Activated CD4-positive, alpha-beta T cell treated with anti-CD3 and anti-CD28 coated beads, Interleukin-2, Interleukin-6, amounts not matched to agents 100 ng/mL and 50 ng/mL, durations not matched to agents 16 hours and 8 hours (primary cell): ENCODE measurements around the gene KRT28.
"Not testable (repeated sequence)": the region's sequence is repeated elsewhere in the genome, so short reads cannot be mapped to it uniquely, and the experiment has no call there.

Experiments
- DNase-seq: peaks from one replicate; pipeline ENCODE4 v3.0.0-alpha.2; 2020

KRT28 gene

DNA sequence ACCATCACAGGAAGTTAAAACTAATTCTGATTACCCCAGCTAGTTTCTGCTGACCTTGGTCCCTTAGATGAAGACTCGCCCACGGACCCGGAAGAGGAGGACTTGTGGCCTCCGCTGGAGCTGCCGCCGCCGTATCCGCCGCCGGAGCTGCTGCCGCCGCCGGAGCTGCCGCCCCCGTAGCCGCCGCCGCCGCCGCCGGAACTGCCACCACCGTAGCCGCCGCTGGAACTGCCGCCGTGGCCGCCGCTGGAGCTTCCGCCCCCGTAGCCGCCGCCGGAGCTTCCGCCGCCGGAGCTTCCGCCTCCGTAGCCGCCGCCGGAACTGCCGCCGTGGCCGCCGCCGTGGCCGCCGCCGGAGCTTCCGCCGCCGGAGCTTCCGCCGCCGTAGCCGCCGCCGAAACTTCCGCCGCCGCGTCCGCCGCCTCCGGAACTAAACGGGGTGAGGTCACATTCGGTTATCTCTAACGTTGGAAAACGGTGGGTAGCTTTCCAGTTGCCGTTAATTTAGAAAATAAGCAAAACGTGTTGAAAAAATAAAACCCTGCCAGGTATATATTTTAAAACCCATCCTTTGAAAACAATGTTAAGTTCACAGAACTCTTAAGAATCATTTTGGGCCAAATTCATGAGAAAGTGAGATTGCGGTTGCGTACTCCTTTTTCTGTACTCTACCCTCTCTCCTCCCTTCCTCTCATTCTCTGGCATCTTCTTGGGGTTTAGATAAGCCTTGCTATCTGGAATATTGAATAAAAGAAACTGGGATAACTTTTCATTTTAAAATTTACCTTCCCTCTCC is 19.2 kb upstream of the KRT28 start:
- DNase-seq = peak; percentile 88

GRCh38 chr17:40818343-40818732 is 18.6 kb upstream of the KRT28 start:
- no peak for DNase-seq

DNA sequence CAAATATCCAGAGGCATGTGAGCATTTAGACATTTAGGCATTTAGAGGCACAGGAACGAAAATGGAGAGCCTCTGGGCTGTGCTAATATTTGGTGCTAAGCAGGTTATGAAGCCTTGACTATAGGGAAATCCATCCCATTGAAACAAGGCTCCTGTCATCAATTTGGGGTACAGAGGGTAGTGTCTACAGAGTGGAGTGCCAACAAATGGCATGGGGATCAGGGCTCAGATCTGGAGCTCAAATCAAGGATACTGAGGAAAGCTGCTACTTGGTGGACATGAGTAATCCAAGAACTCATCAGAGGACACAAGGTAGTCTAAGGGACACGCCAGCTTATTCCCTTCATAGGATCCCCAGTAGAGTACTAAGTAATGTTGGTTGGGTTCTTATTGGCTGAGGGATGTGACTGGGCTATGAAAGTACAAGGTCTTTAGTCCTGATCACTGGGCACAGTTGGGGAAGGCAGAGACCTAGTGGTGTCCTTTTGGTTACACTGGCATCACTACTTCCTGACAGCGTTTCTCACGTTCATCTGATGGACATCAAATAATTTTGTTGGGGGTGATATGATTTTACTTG is 17.4 kb upstream of the KRT28 start:
- DNase-seq = no peak

GRCh38 chr17:40816569-40816968 is 16.8 kb upstream of the KRT28 start:
- DNase-seq = no peak

DNA sequence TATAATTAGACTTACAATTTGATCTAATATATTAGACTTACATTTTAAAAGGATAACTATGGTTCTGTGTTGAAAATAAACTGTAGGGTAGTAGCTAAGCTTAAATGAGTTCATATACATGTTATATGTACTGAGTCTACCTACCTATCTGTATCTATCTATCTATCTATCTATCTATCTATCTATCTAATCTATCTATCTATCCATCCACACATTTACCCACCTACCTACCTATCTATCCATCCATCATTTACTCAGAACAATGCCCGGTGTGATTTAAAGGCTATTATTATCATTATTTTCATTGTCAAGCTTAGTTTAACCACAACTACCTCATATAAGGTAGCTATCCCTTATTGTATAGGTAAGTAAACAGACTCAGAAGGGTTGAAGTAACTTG is 15.6 kb upstream of the KRT28 start:
- DNase-seq = no peak

GRCh38 chr17:40814657-40815056 is 14.9 kb upstream of the KRT28 start:
- not testable (repeated sequence) for DNase-seq

- no peak for DNase-seq
Observed at GRCh38 chr17:40813804-40814203, 14.0 kb upstream of the KRT28 start.

DNA sequence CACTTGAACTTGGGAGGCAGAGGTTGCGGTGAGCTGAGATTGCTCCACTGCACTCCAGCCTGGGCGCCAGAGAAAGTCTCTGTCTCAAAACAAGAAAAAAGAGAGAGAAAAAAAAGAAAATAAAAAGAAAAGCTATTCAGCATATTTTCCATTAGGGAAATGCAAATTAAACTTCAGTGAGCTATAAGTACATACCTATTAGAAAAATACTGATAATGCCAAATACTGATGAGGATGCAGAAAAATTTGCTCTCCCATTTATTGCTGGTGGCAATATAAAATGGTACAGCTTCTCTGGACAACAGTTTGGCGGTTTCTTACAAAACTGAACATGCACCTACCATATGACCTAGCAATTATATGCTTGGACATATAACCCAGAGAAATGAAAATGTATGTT is 12.9 kb upstream of the KRT28 start:
- DNase-seq = no peak

DNA sequence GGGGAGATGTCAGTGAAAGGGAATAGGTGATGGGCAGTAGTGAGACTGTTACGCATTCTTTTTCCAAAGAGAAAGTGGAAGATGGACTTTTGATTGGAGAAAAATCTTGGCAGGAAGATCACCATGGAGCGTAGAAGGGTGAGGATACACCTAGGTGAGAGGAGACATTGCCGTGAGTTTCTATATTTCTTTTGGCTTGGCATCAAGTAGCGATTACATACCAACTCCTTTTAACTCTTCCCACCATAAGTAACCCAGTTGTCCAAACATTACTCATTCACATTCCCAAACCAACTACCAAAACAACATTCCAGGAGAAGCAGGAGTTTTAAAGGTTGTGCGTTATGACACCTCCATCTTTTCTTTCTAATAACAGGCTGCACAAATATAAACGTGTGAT is 10.7 kb upstream of the KRT28 start:
- no peak for DNase-seq

DNA sequence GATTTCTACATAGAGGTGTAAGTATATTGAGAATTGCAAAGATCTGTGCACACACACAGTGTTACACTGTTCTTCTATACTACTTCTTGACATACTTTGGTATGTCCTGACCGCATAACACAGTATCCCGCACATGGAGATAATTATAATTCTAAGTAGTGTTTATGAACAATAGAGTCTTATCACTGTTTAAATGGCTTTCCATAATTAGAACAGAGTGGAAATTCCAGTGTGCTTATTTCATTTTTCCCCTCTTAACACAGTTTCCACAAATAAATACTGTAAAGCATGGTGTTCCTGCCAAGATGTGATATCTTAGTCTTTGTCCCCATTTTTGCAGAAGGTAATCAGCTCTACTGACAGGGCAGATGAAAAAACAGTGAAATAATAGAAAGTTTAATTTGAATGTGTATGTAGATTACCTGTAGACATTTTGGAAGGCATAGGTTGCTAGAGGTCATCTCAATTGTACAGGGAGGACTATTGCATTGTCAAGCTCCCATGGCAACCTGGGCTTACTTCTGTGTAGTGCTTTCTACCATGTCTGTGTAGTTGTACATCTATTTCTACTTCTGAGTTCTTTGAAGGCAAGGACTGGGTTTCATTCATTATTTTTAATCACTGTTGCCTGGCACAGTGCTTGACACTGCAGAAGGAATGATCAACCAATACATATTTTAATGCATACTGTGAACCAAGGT is 10.1 kb upstream of the KRT28 start:
- no peak for DNase-seq

- DNase-seq = no peak
Observed at GRCh38 chr17:40806131-40806530, 6.4 kb upstream of the KRT28 start.

DNA sequence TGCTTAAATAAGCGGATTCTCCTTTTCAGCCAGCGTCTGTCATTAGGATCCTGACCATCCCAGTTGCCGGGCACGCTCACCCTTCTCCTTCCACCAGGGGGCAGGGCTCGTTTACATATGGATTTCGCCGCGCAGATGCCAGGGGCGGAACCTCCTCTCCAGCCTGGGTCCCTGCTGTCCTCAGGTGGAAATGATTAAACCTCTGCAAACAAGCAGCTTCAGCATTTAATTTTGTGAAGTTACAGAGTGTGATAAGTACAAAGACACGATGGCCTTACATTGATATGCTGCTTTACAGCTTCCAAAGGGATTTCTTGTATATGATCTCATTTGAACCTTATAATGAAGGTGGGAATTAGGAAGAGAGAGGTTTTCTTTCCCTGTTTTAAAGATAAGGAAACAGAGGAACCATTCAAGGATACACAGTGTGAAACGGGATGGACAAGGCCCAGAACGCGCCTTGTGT is 3.9 kb upstream of the KRT28 start:
- peak; percentile 81 for DNase-seq

DNA sequence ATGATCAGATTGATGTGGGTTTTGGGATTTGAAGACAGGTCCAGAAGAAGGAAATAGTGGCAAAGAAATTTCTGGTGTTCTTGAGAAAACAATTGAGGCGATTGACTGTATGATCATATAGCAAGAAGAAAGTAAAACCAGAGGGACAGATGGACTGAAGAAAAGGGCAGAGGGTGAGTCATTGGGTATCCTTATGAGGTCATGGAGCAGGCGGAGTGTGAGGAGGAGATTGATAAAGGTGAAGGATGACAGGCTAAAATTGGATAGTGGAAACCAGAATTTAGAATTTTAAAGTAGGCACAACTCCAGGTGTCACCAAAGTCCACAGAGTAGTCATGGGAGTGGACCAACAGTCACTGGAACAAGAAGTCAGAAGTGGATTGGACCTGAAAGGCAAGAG is 1.4 kb upstream of the KRT28 start:
- DNase-seq = no peak

- DNase-seq = no peak
Observed at GRCh38 chr17:40800381-40800780, 622 bp upstream of the KRT28 start.

- no peak for DNase-seq
Observed at GRCh38 chr17:40796846-40797245, 2.9 kb downstream of the KRT28 start.

DNA sequence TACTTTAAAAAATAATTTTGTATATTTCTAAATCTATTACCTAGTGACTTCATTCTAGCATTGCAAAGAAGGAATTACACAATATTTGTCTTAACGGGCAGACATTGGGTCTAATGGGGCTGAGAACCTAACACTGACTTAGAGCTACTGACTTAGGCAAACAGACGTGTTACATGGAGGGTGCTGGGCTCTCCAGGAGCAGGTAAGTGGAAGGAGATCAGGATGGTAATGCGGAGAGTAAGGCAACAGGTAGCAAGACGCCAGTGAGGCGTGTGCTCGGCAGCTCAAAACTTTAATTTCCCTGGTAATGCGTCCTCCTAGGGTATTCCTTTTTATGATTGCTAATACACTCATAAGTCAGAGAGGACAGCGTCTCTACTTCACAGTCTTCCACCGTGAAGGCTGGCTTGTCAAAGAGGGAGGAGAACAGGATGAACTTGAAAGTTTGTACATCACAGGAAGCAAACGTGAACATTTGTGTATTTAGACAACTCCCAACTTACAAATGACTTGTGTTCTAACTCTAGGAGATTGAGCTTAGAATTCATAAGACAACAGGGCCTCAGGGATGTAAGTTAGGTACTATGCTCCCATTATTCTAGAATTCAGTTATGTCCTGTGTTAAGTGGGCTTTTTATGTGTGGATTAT is 4.6 kb downstream of the KRT28 start:
- no peak for DNase-seq

- no peak for DNase-seq
Observed at GRCh38 chr17:40794466-40794865, 5.3 kb downstream of the KRT28 start.

DNA sequence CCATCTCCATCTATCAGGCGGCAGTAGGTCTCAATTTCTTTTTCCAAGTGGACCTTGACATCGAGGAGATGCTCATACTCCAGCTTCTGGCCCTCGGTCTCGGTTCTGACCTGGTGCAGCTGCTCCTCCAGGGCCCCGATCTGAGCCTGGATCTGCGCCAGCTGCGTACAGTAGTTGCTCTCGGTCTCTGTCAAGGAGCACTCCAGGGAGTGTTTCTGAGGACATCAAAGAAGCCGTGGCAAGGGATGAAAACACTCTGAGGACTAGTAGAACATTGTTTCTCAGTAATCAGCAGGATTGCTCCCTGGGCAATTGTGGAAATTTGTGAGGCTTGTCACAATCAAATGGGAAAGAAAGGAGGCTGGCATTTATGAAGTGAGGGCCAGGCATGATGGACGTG is 5.9 kb downstream of the KRT28 start:
- DNase-seq = no peak

DNA sequence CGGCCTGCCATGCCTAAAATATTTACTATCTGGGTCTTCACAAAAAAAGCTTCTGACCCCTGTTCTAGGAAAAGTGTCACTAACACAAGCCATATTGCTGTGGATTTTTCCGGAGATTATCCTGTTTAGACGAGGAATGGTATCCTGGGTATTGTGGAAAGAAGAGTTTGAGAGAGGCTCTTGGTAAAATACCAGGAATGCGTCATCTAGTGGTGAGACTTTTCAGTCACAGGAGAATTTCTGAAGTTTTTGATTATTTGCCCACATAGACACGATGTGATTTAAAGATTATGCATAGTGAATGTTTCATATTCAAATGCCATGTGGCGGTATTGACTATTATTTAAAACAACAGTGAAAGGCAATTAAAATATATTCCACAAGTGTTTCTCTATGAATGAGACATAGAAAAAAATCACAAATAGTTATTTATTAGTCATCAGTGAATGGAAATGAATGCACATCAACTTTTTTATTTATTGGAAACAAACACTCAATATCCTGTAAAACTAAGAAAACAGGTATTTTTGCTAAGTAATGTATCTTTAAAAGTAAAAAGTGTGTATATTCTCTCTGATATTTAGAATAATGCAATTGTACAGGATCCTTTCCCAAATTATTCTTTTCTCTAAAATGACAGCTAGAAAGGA is 7.8 kb downstream of the KRT28 start:
- DNase-seq = no peak

DNA sequence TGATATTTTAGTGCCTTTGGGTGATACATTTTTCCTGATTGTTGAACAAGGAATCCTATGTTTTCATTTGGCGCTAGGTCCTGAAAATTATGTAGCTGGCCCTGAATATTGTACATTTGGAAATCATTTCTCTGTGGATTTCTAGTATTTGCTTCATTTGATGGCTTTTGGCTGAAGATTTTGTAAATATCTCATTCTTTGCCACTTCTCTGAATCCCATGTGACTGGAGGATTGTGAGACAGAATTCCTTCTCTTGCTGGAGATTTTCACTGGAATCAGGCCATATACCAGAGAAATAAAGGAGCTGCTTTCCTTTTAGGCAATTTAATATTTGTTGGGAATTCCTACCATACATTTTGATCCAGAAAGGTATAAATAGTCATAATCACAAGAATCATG is 8.6 kb downstream of the KRT28 start:
- DNase-seq = no peak

- DNase-seq = no peak
Observed at GRCh38 chr17:40782450-40782849, 17.3 kb downstream of the KRT28 start, which contains the start of gene KRT27. KRT27 (minus strand) TSS chr17:40782550; CDS start chr17:40782493, 57 bp downstream.

DNA sequence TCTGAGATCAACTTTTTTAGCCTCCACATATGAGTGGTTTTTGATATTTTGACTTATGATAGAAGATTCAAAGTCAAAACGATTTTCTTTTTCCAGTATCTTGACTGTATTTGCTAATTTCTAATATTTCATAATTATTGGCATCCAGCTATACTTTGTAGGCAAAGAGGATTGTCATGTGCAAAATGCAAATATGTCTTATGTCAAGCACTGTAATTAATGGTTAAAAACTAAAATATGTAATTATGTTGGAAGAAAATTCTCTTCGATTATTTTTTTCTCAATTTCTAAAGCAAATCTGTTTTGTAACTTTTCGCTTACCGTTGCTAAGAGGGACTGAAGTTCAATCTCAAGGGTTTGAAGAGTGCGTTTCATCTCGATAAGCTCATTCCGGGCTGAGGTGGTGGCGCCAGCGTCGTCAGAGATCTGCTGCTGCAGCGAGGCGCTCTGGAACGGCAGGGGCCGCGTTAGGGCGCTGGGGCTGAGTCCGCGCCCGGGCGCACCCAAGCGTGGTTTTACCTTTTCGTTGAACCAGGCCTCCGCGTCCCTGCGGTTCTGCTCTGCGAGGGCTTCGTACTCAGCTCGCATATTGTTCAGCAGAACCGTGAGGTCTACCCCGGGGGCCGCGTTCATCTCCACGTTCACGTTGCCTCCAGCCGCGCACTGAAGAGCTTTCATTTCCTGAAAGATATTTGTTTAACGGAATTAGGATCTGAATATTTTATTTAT is 20.4 kb downstream of the KRT28 start:
- peak; percentile 3 for DNase-seq
